HG03196 (cell line): Measurements from ENCODE around the gene ARHGAP29.

Experiments
- ATAC-seq: cut with Tn5 transposase; IDR thresholded peaks from one replicate; pipeline ENCODE4 v1.9.1; 2021; ENCODE audit not compliant: unreplicated experiment

The ARHGAP29 gene, protein sequence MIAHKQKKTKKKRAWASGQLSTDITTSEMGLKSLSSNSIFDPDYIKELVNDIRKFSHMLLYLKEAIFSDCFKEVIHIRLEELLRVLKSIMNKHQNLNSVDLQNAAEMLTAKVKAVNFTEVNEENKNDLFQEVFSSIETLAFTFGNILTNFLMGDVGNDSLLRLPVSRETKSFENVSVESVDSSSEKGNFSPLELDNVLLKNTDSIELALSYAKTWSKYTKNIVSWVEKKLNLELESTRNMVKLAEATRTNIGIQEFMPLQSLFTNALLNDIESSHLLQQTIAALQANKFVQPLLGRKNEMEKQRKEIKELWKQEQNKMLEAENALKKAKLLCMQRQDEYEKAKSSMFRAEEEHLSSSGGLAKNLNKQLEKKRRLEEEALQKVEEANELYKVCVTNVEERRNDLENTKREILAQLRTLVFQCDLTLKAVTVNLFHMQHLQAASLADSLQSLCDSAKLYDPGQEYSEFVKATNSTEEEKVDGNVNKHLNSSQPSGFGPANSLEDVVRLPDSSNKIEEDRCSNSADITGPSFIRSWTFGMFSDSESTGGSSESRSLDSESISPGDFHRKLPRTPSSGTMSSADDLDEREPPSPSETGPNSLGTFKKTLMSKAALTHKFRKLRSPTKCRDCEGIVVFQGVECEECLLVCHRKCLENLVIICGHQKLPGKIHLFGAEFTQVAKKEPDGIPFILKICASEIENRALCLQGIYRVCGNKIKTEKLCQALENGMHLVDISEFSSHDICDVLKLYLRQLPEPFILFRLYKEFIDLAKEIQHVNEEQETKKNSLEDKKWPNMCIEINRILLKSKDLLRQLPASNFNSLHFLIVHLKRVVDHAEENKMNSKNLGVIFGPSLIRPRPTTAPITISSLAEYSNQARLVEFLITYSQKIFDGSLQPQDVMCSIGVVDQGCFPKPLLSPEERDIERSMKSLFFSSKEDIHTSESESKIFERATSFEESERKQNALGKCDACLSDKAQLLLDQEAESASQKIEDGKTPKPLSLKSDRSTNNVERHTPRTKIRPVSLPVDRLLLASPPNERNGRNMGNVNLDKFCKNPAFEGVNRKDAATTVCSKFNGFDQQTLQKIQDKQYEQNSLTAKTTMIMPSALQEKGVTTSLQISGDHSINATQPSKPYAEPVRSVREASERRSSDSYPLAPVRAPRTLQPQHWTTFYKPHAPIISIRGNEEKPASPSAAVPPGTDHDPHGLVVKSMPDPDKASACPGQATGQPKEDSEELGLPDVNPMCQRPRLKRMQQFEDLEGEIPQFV

DNA sequence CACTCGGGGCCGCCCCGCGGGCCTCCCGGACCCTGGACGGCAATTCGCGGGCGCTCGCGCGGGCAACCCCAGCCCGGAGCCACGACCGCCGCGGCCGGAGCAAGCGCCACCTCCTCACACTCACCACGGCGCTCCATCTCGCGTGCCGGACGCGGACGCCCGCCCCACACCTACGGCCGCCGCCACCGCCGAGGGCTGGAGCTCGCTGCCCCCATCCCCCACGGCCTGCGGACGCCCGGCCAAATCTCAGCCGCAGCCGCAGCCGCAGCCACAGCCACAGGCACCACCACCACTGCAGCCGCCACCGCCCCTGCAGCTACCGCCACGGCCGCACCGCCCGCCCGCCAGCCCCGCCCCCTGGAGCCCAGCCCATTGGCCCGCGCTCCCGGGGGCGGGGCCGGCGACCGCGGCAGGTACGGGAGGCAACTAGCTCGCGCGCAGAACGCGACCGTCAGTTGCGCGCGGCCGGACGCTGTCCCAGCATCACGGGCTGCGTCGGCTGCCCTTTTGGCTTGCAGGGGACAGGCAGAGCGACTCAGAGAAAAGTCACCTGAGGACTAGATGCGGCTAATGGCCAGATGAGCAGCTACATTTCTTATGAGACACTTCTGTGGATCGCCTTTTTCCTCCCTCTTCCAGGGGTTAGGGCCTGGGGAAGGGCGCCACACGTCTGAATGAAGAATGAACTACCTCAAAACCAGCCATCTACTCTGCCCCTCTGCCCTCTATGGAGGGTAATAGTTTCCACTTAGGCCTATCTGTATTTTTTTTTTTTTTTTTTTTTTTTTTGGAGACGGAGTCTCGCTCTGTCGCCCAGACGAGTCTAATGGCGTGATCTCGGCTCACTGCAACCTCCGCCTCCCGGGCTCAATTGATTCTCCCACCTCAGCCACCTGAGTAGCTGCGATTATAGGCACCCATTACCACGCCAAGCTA is at the start of gene ARHGAP29:
Gene ARHGAP29 (minus strand): TSS at position 294 of the 936 bp plus-strand sequence. CDS start 5,973 bp downstream, outside the sequence.
- ATAC-seq, result peak; percentile 84

DNA sequence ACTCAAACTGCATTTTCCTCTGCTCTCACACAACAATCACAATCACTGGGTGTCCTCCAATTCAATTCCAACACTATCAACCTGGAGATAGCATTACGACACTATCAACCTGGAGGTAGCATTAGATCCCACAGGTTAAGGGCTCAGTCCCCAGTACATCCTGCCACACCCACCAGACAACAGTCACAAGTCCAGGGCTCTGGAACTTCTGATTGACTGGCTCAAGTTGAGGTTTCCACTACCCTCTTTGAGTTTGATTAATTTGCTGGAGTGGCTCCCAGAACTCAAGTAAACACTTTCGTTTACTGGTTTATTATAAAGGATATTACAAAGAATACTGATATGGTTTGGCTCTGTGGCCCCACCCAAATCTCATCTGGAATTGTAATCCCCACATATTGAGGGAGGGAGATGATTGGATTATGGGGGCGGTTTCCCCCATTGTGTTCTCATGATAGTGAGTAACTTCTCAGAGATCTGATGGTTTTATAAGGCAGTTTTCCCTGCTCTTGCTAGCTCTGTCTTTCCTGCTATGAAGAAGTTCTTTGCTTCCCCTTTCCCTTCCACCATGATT is 49.6 kb upstream of the ARHGAP29 start:
- ATAC-seq, result no peak

DNA sequence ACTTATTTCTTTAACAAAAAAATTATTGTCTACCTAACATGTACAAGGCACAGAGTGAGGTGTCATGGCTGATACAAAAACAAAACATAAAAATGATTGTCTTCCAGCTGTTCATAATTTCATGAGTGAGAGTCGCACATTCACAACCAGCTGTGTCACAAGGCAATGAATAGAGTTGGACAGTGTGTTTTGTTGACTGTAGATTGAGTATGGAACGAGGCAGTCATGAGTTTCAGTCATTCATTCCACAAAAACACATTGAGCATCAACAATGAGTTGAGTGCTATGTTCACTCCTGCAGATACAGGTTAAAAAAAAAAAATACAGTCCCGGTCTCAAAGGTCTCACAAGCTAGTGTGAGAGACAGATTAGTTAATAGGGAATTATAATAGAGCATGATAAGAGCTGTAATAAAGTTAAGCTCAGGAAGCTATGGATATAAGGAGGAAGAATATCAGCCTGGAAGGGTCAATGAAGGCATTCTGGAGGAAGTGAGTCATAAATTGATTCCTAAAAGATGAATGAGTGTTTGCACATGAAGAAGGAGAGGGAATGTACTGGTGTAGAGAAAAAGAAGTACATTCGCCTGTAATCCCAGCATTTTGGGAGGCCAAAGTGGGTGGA is 47.8 kb upstream of the ARHGAP29 start:
- no peak for ATAC-seq

DNA sequence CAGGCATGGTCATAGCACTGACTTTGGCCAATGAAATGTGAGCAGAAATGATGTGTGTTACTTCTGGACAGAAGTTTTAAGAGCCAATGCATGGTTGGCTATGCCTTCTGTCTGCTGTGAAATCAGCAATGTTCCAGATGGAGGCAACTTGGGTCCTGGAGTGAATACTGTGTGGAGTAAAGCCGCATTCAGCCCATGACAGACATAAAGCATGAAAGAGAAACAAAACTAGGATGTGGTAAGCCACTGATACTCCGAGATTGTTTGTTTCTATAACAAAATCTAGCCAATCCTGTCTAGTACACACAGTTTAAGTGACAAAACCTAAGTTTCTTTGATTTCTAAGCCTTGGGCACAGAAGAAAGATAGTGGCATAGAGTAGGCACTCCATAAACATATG is 47.1 kb upstream of the ARHGAP29 start:
- ATAC-seq, result no peak

DNA sequence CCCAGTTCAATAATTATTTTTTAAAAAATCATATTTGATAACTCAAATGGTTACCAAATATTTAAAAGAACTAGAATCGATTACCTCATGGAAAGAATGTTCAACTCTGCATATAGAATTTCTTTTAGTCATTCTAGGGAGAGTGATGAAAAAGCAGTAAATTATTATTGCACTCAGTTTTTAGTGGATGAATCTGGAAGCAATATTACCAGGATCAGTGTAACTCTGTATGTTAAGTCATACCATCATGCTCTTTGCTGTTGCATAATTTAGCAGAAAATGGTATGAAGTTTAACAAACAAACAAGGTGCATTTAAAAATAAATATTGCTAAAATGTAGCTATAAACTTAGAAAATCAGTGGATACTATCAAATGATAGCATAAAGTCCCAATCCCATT is 46.1 kb upstream of the ARHGAP29 start:
- ATAC-seq, result no peak

DNA sequence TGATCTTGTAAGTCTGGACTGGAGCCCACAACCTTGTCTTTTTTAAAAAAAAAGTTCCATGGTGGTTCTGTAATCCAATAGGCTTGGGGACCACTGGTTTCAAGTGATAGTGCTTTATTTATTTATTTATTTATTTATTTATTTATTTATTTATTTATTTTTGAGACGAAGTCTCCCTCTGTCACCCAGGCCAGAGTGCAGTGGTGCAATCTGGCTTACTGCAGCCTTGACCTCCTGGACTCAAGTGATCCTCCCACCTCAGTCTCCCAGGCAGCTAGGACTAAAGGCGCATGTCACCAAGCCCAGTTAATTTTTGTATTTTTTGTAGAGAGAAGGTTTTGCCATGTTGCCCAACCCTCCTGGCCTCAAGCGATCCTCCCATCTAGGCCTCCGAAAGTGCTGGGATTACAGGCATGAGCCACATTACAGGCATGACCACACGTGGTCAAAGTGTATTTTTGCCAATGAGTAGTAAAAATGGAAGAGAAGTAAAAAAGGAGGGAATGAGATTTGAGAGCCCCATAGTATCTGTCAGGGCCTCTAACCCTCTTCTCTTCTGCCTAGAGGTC is 44.8 kb upstream of the ARHGAP29 start:
- no peak for ATAC-seq

DNA sequence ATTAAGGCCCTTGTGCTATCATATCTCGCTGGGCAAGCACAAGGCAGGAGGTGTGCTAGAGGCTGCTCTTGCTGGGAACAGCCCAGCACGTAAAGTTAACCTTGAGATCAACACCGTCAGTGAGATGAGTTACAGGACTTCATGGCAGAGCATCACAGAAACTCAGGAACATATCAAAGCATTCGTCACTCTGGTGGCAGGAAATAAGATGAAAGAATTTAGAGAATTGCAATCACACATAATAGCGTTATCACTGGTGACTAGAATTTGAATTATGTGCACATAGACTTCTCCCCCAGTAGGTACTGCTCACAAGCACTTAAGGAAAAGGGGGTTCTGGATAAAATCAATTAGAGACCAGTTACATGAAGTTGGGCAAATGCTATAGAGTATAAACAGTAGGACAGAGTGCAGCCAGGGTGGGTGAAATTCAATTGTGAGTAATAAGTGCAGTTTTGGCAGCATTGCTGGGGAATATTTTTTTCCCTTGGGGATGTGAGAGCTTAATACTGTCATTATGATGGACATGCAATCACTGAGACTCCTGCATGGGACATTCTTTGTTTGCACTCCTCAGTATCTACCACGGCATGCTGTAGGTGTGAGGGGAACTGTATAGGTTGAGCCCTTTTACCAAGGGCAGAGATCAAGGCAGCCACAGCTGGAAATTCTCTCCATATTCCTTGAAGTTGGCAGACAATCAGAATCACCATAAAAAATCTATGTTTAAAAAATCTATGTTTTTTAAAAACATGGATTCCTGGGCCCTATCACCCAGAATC is 44.2 kb upstream of the ARHGAP29 start:
- no peak for ATAC-seq

DNA sequence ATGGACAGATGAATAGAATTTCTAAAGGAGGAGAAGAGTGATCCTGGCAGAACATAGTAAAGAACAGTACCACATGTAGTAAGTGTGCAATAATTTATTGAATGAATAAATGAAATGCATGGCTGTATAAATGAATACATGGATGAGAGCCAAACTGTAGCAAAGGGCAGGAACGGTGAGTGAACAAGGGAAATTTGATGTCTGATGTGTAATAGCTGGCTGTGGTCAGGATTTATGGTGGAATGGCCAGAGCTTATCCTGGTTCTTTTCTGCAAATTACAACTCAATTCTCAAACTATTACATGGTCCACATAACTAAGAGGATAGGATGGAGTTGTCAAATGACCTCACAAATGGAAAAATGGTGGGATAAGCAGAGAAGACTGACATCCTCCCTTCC is 43.2 kb upstream of the ARHGAP29 start:
- no peak for ATAC-seq

DNA sequence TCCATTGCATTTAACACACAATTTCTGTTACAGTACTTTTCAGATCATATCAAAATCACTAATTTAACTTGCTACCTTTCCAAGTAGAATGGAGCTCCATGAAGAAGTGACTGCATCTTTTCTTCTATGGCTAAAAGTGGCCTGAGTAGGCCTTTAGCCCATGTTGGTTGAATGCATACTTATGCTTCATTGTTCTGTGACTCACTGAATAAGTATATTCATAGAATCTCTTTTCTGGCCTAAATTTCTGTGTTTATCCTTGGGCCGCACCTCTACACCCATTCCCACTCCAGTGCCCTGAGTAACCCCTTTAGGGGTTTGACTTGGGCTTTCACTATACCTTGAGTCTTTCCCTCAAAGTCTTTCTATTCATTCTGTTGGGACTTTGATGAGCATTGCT is 42.1 kb upstream of the ARHGAP29 start:
- no peak for ATAC-seq

DNA sequence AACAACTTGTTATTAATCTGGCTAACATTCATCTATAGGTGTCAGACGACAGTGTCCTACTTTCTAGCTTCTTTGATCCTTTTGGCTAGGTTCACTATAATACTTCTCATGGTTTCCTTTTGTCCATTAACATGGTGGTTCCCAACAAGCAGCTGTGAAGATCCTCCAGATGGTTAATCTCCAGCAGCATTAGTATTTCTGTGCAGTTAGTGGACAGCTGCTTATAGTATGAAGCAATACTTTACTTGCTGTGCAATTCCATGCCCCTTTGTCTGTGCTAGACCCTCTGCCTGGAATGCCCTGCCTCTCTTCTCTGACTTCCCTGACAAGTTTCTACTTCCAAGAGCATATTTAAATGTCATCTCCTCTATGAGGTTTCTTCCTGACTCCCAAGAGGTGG is 41.7 kb upstream of the ARHGAP29 start:
- no peak for ATAC-seq

DNA sequence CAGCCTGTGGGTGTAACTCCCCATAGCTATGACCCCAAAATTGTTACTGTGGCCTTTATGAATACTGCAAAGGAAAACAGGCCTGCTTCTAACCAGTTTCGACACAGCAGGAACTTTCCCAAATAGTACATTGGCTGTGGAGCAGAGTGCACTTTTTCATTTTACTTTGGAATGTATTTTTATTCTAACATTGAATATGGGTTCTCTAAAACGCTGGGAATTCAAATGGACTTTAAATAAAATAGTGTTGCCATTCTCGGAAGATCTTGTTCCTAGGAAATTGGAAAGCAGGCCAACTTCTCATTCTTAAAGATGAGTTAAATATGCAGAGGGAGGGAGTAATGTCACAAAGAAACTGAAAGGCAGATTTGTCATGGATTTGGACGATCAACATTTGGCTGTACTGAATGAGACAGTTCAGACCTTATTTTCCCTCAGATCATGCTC is 39.6 kb upstream of the ARHGAP29 start:
- no peak for ATAC-seq

DNA sequence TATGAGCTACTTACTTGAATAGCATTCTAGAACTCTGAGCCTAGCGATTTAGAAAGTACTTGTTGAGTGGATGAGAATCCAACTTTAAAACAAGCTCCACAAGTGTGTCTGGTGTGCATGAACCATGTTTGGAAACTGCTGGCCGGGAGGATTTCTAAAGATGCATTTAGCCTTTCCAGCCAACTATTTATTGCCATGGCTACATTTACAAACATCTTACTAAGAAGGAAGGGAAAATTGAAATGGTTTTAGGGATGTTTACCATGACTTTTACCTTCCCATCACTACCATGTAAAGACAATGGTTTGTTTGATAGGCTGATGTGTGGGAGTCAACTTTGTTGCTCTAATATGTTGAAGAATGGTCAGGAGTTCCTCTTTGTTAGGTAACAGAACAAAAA is 37.7 kb upstream of the ARHGAP29 start:
- no peak for ATAC-seq

DNA sequence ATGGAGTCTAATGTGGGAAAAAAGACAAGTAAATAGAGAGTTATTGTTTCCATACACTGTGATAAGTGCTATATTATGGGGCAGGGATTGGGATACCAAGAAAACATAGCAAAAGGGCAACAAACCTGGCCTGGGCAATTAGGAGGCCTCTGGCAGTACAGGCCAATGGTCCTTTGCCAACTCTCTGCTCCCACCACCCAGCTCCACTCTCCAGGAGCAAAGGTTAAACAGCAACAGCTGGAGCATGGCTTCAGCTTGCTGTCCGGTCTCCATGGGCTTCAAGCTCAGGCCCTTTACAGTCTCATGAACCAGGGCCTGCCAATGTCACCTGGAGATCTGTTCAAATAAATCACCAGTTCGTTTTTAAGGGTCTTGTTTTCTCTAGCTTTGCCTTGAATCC is 37.2 kb upstream of the ARHGAP29 start:
- no peak for ATAC-seq

DNA sequence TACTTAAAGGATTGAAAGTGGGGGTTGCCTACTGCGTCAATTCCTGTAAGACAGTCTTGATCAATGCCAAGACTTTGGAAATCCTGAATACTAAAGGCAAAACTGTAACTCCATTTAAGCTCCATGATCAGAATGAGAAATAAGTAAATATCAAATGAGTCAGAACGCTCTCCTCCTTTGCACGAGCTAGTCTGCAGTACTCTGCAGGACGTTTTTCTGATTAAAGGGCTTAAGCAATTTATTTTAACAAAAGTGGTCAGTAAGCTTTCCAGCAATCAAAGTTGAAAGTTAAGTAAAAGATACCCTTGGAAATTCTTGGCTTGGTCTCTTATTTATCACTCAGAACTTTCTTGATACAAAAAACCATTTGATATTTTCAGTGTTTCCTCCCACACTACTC is 35.7 kb upstream of the ARHGAP29 start:
- no peak for ATAC-seq

DNA sequence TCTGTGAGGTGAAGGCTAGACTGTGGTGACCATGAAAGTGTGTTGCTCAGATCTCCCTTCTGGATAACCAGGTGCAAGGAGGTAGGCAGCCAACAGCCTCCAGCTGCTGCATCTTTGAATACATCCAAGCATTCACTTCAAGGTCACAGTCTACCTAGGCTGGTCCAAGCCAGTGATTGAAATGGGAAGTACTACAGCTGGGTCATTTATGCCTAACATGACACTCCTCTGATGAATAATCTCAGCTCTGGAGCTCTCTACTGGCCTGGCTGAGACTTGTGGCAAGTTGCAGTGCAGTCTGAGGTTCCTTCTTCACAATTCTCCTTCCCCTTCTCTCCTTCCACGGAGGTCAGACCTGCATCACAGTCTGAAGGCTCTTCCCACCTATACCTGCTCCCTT is 35.0 kb upstream of the ARHGAP29 start:
- ATAC-seq, result no peak

DNA sequence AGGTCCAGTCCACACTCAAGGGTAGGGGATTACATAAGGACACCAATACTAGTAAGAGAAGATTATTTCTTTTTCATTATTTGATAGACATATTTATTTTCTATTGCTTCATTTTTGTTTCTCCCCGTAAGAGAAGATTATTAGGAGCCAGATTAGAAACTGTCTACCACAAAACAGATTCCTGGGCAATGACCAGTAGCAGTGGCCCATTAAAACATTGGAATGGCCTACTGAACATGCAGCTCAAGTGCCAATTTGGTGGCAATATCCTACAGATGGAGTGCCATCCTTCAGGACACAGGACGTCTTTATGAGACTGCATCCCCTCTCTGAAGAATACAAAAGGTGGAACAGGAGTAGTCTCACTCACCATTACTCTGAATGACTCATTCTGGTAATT is 34.0 kb upstream of the ARHGAP29 start:
- no peak for ATAC-seq

DNA sequence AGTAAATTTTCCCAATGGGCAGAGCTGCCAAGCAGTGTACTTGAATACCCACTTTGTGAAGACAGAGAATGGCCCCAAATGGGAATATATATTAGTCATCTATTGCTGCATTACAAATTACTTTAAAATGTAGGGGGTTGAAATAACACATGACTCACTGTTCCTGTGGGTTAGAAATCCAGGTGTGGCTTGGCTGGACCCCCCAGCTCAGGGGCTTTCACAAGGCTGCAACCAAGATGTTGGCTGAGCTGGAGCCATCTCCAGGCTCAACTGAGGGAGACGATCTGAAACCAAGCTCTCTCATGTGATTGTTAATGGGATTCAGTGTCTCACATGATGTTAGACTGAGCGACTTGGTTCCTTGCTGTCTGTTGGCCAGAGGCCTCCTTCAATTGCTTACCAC is 33.4 kb upstream of the ARHGAP29 start:
- no peak for ATAC-seq

DNA sequence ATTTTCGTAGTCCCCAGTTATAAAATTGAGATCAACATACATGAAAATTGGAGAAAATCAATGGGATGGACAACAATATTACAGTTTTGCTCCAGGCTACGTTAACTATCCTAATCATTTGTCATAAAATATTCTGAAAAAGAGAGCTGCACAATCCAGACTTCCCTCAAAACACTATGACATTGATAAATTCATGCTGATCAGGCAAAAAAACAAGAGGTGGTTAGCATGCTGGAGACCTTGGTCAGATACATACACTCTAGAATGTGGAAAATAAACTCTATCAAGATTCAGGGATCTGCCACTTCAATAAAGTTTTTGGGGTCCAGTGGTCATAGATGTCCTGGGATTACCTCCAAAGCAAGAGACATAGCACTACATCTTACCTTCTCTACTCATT is 32.5 kb upstream of the ARHGAP29 start:
- no peak for ATAC-seq
